ENCODE measurements around the gene EXOC6B. TPM values are rescaled to one million over a fixed set of nuclear protein-coding genes. Genes with fewer than 3 reads are reported as not detected.

Gene EXOC6B
- total RNA-seq, 1 experiment from 2014 or later: 33.7 TPM

DNA sequence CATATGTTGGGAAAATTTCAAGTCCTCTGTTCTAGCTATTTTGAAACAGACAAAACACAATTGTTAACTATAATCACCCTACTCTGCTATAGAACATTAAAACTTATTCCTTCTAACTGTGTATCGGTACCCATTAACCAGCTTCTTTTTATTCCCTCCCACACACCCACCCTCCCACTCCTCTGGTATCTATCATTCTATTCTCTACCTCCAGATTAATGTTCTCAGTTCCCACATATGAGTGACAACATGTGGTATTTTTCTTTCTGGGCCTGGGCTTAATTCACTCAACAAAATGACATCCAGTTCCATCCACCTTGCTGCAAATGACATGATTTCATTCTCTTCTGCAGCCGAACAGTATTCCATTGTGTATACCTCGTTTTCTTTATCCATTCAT, 43.3 kb downstream of the EXOC6B start:
- H3K4me3 Mint-ChIP-seq: no peak overlapping the region
- ATAC-seq (no peak), DNase-seq (ENCODE audit: low spot score) (no peak)
- TF ChIP-seq JAZF1 (CRISPR knock-in tag; IDR thresholded peaks at IDR 0.05) (no peak), JUN (CRISPR knock-in tag; IDR thresholded peaks at IDR 0.05) (no peak), NR3C1 (CRISPR knock-in tag; conservative IDR thresholded peaks at IDR 0.05; ENCODE audit: low read depth) (no peak), ZNF671 (CRISPR knock-in tag; IDR thresholded peaks at IDR 0.05) (no peak), NFYB (CRISPR knock-in tag; conservative IDR thresholded peaks at IDR 0.05; ENCODE audit: low read depth) (no peak), RORB (CRISPR knock-in tag; IDR thresholded peaks at IDR 0.05) (no peak), EMX1 (CRISPR knock-in tag; IDR thresholded peaks at IDR 0.05) (no peak), CREB1 (CRISPR knock-in tag; IDR thresholded peaks at IDR 0.05) (no peak), IRF2 (CRISPR knock-in tag; IDR thresholded peaks at IDR 0.05; ENCODE audit: borderline replicate concordance, low read depth) (no peak), ZNF121 (CRISPR knock-in tag; IDR thresholded peaks at IDR 0.05) (no peak), PRRX2 (CRISPR knock-in tag; IDR thresholded peaks at IDR 0.05) (no peak), ESRRA (CRISPR knock-in tag; IDR thresholded peaks at IDR 0.05; ENCODE audit: borderline replicate concordance) (no peak), ELF4 (CRISPR knock-in tag; IDR thresholded peaks at IDR 0.05; ENCODE audit: low read depth) (no peak)
- TF ChIP-seq, protein P1, sequence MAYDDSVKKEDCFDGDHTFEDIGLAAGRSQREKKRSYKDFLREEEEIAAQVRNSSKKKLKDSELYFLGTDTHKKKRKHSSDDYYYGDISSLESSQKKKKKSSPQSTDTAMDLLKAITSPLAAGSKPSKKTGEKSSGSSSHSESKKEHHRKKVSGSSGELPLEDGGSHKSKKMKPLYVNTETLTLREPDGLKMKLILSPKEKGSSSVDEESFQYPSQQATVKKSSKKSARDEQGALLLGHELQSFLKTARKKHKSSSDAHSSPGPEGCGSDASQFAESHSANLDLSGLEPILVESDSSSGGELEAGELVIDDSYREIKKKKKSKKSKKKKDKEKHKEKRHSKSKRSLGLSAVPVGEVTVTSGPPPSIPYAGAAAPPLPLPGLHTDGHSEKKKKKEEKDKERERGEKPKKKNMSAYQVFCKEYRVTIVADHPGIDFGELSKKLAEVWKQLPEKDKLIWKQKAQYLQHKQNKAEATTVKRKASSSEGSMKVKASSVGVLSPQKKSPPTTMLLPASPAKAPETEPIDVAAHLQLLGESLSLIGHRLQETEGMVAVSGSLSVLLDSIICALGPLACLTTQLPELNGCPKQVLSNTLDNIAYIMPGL (CRISPR knock-in tag; IDR thresholded peaks at IDR 0.05): no peak
- TF ChIP-seq, protein P2, sequence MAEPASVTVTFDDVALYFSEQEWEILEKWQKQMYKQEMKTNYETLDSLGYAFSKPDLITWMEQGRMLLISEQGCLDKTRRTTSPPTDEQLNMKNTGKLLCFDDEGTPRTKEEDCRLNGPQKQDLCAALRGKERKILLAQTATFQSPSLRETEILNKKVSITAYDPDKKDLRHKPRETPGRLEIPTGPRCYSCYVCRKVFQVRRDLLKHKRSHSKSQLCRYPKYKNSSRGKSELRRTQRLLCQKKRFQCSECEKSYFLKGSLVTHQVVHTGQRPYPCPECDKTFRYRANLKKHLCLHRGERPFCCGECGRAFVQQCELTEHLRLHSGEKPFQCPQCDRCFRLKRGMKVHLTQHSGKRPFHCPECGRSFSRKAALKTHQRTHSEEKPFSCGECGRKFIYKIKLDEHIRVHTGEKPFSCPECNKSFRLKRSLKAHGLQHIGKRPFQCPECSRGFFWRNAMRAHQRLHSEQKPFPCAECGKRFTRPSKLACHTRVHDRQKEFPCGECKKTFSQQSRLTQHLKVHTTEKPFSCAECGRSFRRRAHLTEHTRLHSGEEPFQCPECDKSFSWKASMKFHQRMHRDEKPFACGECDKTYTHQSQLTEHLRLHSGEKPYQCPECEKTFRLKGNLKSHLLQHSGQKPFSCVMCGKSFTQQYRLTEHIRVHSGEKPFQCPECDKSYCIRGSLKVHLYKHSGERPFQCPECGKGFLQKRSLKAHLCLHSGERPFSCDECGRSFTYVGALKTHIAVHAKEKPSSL (CRISPR knock-in tag; conservative IDR thresholded peaks at IDR 0.05): no peak
- TF ChIP-seq, protein P3, sequence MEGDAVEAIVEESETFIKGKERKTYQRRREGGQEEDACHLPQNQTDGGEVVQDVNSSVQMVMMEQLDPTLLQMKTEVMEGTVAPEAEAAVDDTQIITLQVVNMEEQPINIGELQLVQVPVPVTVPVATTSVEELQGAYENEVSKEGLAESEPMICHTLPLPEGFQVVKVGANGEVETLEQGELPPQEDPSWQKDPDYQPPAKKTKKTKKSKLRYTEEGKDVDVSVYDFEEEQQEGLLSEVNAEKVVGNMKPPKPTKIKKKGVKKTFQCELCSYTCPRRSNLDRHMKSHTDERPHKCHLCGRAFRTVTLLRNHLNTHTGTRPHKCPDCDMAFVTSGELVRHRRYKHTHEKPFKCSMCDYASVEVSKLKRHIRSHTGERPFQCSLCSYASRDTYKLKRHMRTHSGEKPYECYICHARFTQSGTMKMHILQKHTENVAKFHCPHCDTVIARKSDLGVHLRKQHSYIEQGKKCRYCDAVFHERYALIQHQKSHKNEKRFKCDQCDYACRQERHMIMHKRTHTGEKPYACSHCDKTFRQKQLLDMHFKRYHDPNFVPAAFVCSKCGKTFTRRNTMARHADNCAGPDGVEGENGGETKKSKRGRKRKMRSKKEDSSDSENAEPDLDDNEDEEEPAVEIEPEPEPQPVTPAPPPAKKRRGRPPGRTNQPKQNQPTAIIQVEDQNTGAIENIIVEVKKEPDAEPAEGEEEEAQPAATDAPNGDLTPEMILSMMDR (IDR thresholded peaks at IDR 0.05): no peak
- TF ChIP-seq, protein P4, sequence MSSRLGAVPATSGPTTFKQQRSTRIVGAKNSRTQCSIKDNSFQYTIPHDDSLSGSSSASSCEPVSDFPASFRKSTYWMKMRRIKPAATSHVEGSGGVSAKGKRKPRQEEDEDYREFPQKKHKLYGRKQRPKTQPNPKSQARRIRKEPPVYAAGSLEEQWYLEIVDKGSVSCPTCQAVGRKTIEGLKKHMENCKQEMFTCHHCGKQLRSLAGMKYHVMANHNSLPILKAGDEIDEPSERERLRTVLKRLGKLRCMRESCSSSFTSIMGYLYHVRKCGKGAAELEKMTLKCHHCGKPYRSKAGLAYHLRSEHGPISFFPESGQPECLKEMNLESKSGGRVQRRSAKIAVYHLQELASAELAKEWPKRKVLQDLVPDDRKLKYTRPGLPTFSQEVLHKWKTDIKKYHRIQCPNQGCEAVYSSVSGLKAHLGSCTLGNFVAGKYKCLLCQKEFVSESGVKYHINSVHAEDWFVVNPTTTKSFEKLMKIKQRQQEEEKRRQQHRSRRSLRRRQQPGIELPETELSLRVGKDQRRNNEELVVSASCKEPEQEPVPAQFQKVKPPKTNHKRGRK (CRISPR knock-in tag; IDR thresholded peaks at IDR 0.05; ENCODE audit: borderline replicate concordance): no peak
- H3K9me3 Mint-ChIP-seq: peaks cover 25% of the 10 kb centered on the region
- H3K36me3 Mint-ChIP-seq: peaks cover 29% of the 10 kb centered on the region
- no peak overlapping the region for H3K27ac Mint-ChIP-seq
- ChIA-PET POLR2A (no interaction called here), CTCF (interaction anchor here (1.4 kb wide), 1 partner anchor 105 kb away, joined by 3 read pairs; the partner anchor contains the start of gene SPR)
- H3K27me3 Mint-ChIP-seq (ENCODE audit: low read depth): no peaks in the 10 kb centered on the region
- H3K4me1 Mint-ChIP-seq: peaks cover 13% of the 10 kb centered on the region

DNA sequence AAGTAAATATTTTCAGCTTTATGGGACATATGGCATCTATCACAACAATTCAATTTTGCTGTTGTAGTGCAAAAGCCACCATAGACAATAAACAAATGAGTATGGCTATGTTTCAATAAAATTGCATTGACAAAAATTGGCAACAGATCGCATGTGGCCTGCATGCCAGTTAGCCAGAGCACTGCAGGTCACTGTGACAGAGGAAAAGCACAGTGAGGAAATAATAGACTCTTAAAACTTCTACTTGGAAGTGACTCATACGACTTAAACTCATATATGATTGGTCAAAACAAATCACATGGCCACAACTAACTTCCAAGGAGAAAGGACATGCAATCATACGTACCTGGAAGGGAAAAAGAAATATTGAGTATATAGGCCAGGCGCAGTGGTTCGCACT, 44.4 kb downstream of the EXOC6B start:
- Mint-ChIP-seq H3K9me3 (peaks cover 25% of the 10 kb centered on the region), H3K4me1 (peaks cover 13% of the 10 kb centered on the region), H3K36me3 (peaks cover 27% of the 10 kb centered on the region), H3K4me3 (no peak overlapping the region), H3K27me3 (ENCODE audit: low read depth) (no peaks in the 10 kb centered on the region), H3K27ac (0 out of 2 replicates have a peak overlapping the region, but pooled peaks have one; percentile 24)
- DNase-seq (ENCODE audit: low spot score) (no peak), ATAC-seq (no peak)
- TF ChIP-seq ZNF416 (CRISPR knock-in tag; IDR thresholded peaks at IDR 0.05): no peak
- TF ChIP-seq KAT7 (CRISPR knock-in tag; IDR thresholded peaks at IDR 0.05; ENCODE audit: borderline replicate concordance): no peak
- no peak for TF ChIP-seq MYBL2 (CRISPR knock-in tag; IDR thresholded peaks at IDR 0.05)
- TF ChIP-seq, protein P5, sequence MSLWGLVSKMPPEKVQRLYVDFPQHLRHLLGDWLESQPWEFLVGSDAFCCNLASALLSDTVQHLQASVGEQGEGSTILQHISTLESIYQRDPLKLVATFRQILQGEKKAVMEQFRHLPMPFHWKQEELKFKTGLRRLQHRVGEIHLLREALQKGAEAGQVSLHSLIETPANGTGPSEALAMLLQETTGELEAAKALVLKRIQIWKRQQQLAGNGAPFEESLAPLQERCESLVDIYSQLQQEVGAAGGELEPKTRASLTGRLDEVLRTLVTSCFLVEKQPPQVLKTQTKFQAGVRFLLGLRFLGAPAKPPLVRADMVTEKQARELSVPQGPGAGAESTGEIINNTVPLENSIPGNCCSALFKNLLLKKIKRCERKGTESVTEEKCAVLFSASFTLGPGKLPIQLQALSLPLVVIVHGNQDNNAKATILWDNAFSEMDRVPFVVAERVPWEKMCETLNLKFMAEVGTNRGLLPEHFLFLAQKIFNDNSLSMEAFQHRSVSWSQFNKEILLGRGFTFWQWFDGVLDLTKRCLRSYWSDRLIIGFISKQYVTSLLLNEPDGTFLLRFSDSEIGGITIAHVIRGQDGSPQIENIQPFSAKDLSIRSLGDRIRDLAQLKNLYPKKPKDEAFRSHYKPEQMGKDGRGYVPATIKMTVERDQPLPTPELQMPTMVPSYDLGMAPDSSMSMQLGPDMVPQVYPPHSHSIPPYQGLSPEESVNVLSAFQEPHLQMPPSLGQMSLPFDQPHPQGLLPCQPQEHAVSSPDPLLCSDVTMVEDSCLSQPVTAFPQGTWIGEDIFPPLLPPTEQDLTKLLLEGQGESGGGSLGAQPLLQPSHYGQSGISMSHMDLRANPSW (CRISPR knock-in tag; conservative IDR thresholded peaks at IDR 0.05; ENCODE audit: low read depth): no peak
- TF ChIP-seq, protein P6, sequence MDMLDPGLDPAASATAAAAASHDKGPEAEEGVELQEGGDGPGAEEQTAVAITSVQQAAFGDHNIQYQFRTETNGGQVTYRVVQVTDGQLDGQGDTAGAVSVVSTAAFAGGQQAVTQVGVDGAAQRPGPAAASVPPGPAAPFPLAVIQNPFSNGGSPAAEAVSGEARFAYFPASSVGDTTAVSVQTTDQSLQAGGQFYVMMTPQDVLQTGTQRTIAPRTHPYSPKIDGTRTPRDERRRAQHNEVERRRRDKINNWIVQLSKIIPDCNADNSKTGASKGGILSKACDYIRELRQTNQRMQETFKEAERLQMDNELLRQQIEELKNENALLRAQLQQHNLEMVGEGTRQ (CRISPR knock-in tag; IDR thresholded peaks at IDR 0.05): peak; percentile 51; the same call in 1 of the 2 replicates
- no peak for TF ChIP-seq JUN (CRISPR knock-in tag; IDR thresholded peaks at IDR 0.05)
- TF ChIP-seq TEAD4 (CRISPR knock-in tag; IDR thresholded peaks at IDR 0.05): no peak
- POLR2A ChIA-PET: no interaction called here
- CTCF ChIA-PET: interaction anchor here (1.4 to 2.0 kb wide), 2 partner anchors 81 to 106 kb away, joined by 3 to 11 read pairs; partner anchors contain the start of gene SPR
